ENCODE results near the gene ODF2. TPM values are rescaled to one million over a fixed set of nuclear protein-coding genes. Genes with fewer than 3 reads are reported as not detected.

The ODF2 gene
- total and polyA plus RNA-seq, 2 of the 13 experiments (the other 11 are each of a cell fraction or from before 2014, with no cell fraction given): 9.8 to 31.3 TPM

DNA sequence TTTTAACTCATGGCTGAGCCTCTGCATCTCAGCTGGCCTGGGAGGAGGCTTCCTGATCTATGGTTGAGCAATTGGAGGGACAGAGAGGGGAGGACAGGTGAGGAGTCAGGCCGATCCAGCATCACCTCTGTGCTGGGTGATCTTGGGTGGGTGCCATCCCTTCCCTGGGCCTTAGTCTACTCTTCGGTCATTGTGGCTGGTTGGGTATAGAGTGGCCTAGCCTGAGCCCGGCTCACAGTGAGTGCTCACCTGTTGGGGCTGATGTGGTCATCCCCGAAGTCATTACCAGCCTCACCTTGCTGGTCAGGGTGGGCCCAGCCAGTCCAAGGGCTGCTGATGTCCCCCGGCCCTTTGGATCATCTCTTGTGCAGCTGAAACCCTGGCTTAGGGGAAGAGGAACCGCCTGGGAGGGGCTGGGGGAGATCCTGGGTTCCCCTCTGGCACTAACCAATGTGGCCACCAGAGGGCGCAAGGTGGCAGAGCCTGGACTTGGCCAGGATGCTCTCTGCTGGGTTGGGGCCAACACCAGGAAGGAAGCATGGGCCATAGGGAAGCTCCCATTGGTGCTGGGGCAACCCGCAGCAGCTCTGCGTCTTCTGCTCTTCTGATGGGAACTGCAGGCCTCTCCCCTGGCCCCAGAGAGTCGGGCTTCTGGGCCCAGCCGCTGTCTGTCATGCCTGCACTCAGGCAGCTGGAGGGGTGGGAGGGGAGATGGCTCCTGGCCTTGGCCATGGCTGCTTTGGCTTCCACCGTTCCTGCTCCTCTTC, 17.3 kb upstream of the ODF2 start (continued):
- TF ChIP-seq SAFB2 (CRISPR knock-in tag; IDR thresholded peaks at IDR 0.05; ENCODE audit: borderline replicate concordance, low read depth): no peak
- TF ChIP-seq ZFP90 (CRISPR knock-in tag; IDR thresholded peaks at IDR 0.05; ENCODE audit: borderline replicate concordance): no peak
- TF ChIP-seq SMAD1 (CRISPR knock-in tag; IDR thresholded peaks at IDR 0.05; ENCODE audit: borderline replicate concordance, low read depth): 0 out of 2 replicates have a peak, but pooled peaks have one; percentile 46
- no peak for TF ChIP-seq ZNF329 (CRISPR knock-in tag; IDR thresholded peaks at IDR 0.05; ENCODE audit: low read depth)
- TF ChIP-seq, protein P1, sequence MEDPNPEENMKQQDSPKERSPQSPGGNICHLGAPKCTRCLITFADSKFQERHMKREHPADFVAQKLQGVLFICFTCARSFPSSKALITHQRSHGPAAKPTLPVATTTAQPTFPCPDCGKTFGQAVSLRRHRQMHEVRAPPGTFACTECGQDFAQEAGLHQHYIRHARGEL (CRISPR knock-in tag; IDR thresholded peaks at IDR 0.05): no peak
- no peak for TF ChIP-seq ATRX (CRISPR knock-in tag; IDR thresholded peaks at IDR 0.05; ENCODE audit: borderline replicate concordance)
- no peak for TF ChIP-seq ZMYM2 (CRISPR knock-in tag; IDR thresholded peaks at IDR 0.05)
- TF ChIP-seq, protein P2, sequence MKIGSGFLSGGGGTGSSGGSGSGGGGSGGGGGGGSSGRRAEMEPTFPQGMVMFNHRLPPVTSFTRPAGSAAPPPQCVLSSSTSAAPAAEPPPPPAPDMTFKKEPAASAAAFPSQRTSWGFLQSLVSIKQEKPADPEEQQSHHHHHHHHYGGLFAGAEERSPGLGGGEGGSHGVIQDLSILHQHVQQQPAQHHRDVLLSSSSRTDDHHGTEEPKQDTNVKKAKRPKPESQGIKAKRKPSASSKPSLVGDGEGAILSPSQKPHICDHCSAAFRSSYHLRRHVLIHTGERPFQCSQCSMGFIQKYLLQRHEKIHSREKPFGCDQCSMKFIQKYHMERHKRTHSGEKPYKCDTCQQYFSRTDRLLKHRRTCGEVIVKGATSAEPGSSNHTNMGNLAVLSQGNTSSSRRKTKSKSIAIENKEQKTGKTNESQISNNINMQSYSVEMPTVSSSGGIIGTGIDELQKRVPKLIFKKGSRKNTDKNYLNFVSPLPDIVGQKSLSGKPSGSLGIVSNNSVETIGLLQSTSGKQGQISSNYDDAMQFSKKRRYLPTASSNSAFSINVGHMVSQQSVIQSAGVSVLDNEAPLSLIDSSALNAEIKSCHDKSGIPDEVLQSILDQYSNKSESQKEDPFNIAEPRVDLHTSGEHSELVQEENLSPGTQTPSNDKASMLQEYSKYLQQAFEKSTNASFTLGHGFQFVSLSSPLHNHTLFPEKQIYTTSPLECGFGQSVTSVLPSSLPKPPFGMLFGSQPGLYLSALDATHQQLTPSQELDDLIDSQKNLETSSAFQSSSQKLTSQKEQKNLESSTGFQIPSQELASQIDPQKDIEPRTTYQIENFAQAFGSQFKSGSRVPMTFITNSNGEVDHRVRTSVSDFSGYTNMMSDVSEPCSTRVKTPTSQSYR (CRISPR knock-in tag; IDR thresholded peaks at IDR 0.05; ENCODE audit: borderline replicate concordance): no peak
- no peak; the same call in 1 of the 2 replicates for TF ChIP-seq HDAC1 (CRISPR knock-in tag; IDR thresholded peaks at IDR 0.05)
- no peak for TF ChIP-seq NR2F1 (CRISPR knock-in tag; IDR thresholded peaks at IDR 0.05)
- TF ChIP-seq, protein P3, sequence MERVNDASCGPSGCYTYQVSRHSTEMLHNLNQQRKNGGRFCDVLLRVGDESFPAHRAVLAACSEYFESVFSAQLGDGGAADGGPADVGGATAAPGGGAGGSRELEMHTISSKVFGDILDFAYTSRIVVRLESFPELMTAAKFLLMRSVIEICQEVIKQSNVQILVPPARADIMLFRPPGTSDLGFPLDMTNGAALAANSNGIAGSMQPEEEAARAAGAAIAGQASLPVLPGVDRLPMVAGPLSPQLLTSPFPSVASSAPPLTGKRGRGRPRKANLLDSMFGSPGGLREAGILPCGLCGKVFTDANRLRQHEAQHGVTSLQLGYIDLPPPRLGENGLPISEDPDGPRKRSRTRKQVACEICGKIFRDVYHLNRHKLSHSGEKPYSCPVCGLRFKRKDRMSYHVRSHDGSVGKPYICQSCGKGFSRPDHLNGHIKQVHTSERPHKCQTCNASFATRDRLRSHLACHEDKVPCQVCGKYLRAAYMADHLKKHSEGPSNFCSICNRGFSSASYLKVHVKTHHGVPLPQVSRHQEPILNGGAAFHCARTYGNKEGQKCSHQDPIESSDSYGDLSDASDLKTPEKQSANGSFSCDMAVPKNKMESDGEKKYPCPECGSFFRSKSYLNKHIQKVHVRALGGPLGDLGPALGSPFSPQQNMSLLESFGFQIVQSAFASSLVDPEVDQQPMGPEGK (CRISPR knock-in tag; IDR thresholded peaks at IDR 0.05): peak; percentile 86
- no peak for TF ChIP-seq SRSF4 (IDR thresholded peaks at IDR 0.05; ENCODE audit: low read depth, low read length, poor library complexity, severe bottlenecking)
- no peak for TF ChIP-seq WIZ (CRISPR knock-in tag; IDR thresholded peaks at IDR 0.05)
- TF ChIP-seq, protein P4, sequence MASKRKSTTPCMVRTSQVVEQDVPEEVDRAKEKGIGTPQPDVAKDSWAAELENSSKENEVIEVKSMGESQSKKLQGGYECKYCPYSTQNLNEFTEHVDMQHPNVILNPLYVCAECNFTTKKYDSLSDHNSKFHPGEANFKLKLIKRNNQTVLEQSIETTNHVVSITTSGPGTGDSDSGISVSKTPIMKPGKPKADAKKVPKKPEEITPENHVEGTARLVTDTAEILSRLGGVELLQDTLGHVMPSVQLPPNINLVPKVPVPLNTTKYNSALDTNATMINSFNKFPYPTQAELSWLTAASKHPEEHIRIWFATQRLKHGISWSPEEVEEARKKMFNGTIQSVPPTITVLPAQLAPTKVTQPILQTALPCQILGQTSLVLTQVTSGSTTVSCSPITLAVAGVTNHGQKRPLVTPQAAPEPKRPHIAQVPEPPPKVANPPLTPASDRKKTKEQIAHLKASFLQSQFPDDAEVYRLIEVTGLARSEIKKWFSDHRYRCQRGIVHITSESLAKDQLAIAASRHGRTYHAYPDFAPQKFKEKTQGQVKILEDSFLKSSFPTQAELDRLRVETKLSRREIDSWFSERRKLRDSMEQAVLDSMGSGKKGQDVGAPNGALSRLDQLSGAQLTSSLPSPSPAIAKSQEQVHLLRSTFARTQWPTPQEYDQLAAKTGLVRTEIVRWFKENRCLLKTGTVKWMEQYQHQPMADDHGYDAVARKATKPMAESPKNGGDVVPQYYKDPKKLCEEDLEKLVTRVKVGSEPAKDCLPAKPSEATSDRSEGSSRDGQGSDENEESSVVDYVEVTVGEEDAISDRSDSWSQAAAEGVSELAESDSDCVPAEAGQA (IDR thresholded peaks at IDR 0.05; ENCODE audit: low read depth): no peak
- TF ChIP-seq, protein P4 (CRISPR knock-in tag; IDR thresholded peaks at IDR 0.05; ENCODE audit: borderline replicate concordance): no peak
- TF ChIP-seq NRL (CRISPR knock-in tag; IDR thresholded peaks at IDR 0.05; ENCODE audit: borderline replicate concordance): no peak
- no peak for TF ChIP-seq ZNF773 (CRISPR knock-in tag; IDR thresholded peaks at IDR 0.05; ENCODE audit: borderline replicate concordance)

Data from HepG2 (cell line).